HG03571 (cell line): Measurements from ENCODE around the gene RERE.
"Not testable (repeated sequence)": the region's sequence is repeated elsewhere in the genome, so short reads cannot be mapped to it uniquely, and the experiment has no call there.

ENCODE experiments used
- ATAC-seq: cut with Tn5 transposase; IDR thresholded peaks from one replicate; pipeline ENCODE4 v1.9.1; 2021; ENCODE audit not compliant: unreplicated experiment

RERE gene

DNA sequence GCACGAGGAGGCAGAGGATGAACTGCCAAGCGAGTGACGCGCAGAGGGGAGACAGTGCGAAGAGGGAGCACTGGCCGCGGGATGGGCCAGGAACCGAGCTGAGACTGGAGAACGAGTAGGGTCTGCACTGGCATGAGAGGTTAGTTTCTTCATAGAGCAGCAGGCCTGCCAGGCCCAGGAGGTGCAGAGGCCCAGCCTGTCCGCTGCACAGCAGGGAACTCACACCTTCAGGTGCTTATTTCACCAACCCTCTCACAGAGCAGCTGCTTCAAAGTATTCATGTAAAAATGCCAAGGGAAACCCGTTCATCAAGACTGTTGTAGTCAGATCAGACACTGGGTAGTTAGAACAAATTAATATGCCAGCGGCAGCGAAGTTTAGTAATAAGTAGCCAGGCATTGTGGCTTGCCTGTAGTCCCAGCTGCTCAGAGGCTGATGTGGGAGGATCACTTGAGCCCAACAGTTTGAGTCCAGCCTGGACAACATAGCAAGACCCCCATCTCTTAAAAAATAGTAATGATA, 355.0 kb downstream of the RERE start:
- no peak for ATAC-seq

DNA sequence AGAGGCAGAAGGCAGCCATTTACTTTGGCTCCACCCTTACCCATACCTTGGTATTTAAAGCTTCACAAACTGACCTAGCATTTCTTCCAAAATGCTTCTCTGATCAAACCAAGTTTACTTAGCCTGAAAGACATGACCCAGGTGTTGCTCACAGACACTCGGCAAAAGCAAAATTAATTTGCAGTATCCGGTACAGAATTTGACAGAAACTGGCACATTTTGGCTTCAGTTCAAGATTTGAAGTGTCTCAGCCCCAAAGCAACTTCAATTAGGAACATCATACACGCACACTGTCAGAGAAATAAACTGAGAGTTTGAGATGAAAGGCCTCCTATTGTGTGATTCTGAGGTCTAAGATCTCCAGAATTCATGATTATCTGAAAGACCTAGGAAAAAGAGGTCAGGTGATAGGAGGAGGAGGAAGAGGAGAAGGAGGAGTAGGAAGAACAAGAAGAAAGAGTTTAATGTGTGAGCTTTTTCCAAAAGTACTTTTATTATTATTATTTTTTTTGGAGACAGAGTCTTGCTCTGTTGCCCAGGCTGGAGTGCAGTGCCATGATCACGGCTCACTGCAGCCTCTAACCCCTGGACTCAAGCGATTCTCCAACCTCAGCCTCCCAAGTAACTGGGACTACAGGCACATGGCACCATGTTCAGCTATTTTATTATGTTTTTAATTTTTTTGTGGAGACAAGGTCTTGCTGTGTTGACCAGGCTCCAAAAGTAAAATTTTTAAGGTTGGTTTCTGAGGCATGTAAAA, 355.9 kb downstream of the RERE start:
- no peak for ATAC-seq

DNA sequence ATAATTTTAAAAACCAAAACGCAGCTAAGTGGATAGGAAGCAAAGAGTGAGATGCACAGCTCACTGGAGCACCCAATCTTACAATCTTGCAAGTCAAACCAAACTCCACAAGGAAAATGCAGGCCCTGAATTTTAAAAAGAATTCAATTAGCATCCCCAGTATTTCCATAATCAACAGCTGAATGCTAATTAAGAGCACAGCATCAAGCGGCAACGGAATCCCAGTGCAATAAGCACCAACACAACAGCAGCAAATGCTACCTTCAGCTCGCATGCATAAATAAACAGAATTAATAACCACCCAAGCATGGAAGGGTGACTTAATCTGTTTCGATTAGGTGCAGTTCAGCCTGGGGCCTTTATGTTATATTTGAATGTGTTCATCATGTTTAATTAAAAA, 356.7 kb downstream of the RERE start:
- no peak for ATAC-seq

DNA sequence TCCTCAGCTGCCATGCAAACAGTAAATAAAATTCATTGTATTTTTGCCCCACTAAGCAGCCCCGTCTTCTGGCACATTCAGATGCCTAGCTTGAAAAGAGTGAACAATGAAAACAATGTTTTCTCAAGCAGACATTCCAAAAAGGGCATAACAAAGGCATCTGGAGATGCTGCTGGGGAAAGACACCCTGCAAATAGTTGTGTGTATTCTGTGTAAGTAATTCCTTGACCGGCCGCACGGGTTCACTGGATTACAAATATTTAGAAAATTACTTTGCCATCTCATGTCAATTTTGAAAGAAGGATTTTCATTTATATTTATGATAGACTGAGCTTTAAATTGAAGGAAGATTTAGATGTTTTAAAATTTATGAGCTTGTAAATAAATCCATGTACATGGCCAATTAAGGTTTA, 357.3 kb downstream of the RERE start:
- ATAC-seq = no peak

DNA sequence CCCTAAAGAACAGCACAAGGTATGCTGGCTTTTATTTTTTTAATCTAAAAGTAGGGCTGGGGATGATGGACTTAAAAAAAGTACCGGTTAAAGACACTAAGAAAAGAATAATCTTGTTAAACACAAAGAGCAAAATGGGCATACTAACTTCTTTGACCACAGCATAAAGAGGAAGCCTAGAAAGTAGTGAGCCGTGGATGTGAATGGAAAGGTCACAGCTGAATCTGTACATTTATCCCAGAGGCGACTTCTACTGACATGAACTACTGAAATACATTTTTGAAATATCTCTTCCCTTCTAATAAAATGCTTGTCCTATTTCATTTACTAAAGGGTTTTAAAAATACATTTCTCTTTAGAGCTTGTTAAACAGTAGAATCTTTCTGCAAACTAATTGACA, 358.8 kb downstream of the RERE start:
- no peak for ATAC-seq

DNA sequence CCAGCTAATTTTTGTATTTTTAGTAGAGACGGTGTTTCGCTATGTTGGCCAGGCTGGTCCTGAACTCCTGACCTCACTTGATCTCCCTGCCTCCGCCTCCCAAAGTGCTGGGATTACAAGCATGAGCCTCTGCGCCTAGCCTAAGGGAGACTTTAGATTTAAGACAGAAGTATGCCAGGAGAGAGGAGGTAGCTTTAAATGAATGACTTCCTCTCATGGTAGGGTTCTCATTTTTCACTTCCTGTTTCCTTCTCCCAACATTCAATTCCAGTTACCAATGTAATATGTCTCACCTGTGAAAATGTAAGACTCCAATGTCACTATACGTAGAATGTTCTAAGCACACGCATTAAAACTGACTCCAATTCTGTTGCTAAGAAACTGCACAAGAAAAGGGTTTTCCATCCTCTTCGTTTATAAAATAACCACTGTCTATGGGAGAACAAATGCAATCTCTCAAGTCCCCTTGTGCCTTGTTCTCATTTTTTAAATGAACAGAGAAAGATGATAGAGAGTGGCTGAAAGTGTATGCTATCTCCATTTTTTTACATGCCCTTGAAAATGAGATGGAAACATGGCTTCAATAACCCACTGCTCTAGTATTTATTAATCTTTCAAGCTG, 359.6 kb downstream of the RERE start:
- ATAC-seq = no peak

DNA sequence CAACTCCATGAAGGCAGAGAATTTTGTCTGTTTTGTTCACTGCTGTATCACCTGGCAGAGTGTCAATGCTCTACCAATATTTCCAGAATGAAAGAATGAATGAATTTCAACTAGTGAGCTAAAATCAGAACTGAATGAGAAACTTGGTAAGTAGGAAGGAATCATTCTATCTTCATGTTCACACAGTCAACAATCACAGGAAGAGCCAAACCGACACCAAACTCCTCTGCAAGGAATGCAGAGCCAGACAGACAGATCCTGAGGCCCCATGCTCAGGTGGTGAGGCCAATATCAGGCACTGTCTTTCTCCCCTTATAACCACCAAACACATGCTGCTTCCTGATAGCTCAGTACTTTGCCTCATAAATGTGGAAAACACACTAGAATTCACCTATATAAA, 360.4 kb downstream of the RERE start:
- no peak for ATAC-seq

DNA sequence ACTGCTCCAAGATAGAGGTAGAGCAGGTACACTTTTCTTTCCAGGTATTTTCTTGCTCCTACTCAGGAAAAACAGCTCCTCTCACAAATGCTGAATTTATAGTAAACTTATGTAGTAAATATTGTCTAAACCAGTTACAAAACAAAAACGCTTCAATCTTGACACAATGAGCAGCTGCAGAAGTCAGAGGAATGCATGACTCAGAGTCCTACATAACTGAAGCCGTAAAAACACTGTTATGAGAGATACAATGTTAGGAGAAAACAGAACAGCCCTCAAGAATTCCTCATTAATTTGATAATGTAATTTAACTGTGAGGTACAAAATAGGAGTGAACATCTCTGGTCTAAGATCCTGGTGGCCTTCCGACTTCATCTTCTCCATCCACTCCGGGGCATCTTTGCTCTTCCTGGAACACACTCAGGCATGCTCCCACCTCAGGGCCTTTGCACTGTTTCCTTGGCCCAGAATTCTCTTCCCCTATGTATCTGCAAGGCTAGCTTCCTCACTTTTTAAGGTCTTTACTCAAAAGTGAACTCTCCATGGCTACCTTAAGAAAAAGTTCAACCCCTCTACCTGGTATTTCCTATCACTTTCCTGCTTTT, 361.0 kb downstream of the RERE start:
- ATAC-seq = no peak

DNA sequence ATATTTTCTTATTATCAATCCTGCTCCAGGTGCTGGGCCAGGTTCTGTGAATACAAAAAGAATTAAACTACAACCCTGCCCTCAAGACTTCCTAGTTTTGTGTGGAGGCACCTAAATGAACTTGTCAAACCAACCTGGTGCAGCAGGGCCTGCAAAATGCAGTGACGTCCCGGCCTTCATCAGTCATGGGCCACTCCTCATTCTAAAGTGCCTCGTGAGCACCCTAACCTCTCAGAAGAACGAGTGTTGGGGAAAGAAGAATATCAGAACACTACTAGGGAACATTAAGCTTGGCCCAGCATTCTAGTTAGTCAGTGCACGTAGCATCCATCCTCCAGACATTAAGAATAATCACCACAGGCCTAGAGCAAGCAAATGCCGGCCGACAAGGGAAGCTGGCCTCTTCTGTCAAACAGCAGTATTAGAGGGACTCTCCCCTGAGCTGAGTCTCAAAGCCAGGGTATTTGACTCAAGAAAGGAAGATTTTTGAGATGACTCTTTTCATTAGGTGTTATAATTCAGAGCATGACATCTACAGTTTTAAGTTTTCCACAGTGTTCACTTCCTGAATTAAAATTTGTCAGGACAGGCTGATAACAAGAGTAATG, 361.6 kb downstream of the RERE start:
- ATAC-seq = no peak

DNA sequence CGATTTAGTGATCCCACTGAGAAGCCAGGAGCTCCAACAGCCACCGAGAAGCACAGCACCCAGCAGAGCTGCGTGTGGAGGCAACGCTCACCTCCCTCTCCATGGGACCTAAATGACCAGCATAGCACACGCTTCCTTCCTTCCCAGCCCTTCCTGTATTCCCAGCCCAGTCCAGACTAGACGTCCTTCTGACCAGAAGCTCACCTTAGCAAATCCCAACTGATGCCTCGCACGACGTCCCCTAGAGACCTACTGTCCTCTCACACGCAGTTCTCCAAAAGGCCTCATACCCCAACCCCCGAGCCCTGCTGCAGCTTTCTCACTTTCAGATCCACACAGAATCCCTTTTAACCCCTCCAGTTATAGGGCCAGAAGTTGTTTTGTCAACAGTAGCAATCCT, 367.1 kb downstream of the RERE start:
- no peak for ATAC-seq

DNA sequence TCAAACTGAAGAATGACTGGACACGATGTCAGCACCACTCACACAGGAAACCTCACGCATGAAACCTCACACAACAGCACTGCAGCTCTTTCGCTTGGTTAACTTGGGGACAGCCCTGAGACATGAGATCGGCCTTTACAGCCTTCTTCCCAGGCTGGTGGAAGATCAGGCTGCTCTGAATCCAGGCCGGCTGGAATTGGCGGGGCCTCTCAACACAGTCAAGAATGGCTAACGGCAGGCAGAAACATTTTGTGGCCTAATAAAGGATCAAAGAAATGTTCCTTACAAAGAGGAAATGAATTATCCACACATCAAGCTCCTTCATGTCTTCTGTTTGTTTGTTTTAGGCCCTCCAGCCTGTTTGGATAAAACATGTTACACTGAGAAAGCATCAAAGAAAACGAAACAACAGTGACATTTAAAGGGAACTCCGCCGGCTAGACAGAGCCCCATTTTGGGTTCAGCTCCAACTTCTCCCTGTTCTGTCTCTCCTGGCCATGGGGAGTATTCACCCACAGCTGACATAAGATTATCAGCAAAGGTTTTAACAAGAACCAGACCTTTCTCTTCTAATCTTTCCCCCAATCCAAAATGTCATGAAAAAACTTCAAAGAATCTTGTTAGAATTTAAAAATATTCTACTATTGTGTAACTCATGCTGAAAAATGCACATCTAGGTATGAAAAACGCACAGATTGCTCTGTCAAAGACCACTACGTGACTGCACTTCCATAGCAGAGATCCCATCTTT, 368.4 kb downstream of the RERE start:
- no peak for ATAC-seq

DNA sequence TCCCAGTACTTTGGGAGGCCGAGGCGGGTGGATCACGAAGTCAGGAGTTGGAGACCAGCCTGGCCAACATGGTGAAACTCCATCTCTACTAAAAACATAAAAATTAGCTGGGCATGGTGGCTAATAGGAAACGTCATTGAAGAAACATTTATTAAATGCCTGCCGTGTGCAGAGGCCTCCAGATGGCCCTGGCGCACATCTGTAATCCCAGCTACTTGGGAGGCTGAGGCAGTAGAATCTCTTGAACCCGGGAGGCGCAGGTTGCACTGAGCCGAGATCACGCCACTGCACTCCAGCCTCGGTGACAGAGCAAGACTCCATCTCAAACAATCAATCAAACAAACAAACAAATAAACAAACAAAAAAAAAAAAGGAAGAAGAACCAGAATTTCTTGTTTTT, 368.9 kb downstream of the RERE start:
- not testable (repeated sequence) for ATAC-seq

DNA sequence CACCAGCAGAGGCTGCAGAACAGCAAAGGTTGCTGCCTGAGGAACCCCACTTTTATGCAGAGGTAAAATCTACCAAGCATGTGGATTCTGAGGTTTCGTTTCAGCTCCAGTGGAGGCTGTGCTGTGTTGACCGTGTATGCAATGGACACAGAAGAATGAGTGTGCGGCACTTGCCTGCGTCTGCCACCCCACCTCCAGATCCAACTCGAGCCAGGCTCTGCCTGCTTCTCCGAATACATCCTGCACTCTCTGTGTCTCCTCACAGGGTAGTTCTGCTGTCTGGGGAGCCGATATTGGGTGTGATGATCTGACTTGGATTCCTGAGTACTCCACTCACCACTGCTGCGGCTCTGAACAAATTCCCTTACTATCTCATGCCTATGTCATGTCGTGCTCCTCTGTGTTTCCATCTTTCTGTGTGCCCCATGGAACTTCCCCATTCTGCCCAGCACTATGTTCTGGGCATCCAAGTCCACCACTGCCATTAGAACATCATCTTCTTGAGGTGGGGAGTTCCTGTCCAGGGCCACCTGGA, 369.8 kb downstream of the RERE start:
- no peak for ATAC-seq

DNA sequence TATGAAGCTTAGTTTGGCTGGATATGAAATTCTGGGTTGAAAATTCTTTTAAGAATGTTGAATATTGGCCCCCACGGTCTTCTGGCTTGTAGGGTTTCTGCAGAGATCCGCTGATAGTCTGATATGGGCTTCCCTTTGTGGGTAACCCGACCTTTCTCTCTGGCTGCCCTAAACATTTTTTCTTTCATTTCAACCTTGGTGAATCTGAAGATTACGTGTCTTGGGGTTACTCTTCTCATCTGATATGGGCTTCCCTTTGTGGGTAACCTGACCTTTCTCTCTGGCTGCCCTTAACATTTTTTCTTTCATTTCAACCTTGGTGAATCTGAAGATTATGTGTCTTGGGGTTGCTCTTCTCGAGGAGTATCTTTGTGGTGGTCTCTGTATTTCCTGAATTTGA, 371.3 kb downstream of the RERE start:
- ATAC-seq = not testable (repeated sequence)

DNA sequence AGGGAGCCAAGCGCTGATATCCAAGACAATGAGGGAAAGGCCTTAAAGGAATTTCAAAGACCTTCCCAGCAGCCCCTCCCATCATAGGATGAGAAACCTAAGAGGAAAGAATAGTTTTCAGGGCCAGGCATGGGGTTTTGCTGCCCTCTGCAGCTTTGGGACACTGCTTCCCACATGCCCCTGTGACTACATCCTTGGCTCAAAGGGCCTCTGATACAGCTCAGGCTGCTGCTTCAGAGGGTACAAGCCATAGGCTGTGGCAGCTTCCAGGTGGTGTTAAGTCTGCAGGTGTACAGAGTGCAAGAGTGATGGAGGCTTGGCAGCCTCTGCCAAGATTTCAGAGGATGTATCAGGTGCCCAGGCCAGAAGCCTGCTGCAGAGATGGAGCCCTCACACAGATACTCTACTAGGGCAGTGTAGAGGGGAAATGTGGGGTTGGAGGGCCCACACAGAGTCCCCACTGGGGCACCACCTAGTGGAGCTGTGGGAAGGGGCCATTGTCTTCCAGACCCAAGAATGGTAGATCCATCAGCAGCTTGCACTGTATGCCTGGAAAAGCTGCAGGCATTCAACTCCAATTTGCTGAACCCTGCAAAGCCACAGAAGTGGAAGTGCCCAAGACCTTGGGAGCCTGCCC, 373.8 kb downstream of the RERE start:
- ATAC-seq = no peak

DNA sequence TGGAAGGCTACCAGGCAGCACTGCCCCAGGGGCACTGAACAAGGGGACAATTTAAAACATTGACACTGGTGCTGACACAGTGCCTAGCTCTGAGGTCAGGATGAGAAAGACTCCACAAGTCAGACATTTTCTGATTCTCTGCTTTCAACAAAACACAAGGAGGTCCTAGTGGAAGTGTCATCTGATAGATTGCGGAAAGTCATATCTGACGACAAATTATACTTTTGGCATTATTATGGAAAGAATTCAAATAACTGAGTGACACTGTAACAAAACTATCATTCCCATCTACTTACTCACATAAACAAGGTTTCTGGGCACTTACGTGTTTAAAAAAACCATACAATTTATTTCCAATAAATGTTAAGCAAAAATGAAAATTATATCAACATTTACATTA, 376.0 kb downstream of the RERE start:
- no peak for ATAC-seq

DNA sequence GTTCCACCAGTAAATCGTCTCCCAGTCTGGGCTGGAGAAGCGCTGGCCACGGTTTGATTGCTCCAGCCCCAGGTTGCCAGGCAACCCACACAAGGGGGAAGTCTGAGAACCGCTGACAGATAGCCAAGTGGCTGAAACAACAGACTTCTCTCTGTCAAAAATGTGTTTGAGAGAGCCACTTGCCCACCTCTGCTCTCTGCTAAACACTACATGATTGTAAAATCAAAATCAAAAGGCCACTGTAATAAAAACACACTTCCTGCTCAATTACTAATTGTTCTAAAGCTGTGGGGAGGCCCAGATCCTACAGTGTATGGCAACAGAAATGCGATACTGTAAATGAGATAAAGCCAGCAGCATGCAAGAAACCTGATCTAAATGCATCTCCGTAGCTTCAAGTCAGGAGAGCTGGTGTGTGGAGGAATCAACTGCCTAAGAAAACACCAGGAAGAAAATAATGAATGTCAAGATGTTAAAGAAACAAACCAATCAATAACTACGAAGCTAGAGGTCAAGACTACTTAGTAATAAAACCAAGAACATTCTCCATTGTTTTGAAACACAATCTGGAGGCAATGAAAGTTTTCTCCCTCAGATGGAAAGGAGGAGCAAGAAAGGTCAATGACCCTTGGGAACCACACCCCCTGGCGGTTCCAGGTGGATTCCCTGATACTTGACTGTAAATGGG, 378.3 kb downstream of the RERE start:
- no peak for ATAC-seq

DNA sequence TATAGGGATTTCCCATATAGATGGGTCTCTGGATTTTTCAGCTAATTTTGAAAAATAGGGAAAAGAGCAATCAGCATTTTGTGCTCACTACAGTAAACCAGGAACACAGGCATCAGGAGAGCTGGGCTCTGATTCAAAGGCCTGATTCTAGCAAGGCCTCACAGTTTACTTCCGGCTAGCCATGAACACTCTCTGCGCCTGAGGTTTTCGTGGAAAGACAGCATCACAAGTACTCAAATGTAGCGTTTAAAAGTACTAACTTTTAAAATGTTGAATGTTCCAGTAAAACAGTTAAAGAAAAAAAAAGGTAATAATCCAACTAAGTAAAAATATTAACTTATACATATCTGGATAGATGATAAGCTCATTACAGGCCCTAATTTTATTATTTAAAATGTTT, 379.0 kb downstream of the RERE start:
- no peak for ATAC-seq

DNA sequence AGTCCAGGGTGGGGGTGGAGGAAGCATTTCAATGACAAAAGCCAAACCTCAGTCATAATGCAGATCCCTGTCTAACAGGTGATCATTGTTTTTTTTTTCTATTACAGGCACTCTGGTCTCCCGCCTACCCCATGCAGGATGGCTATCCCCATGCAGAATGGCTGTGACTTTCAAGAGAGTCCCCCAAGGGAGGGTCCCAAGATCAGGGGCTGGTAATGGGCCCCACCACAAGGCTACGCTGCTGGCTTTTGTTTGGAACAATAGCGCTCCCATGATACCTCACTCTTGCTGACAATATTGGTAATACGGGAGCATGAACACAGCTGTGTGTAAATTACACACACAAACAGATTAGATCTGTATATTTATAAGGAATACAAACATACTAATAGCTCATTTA, 380.1 kb downstream of the RERE start:
- ATAC-seq = no peak

DNA sequence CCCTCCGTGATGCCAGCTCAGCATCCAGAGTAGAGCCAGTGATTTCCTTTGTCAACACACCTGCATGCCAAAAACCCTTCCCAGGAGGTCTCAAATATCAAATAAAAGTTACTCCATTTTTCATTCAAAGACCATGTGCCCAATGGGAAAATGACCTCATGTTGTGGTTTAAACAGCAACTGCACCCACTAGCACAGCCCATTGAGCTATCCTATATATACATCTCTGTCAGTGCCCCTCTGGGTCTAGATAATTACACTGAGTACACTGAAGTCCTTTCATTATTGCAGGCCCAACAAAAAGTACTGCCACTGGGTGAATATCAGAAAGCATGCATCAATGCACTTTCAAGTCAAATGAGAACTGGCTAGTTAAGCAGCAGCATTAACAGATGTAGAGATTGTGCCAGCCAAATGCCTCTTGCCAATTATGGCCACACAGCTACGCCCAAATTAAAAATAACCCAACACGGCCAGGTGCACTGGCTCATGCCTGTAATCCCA, 381.8 kb downstream of the RERE start:
- no peak for ATAC-seq
